ENCODE results near the gene CHST5. TPM values are rescaled to one million over a fixed set of nuclear protein-coding genes. Genes with fewer than 3 reads are reported as not detected.

The CHST5 gene
- total and polyA plus RNA-seq, 2 of the 8 experiments (the other 6 are each of a cell fraction or from before 2014, with no cell fraction given), result 0.13 to 0.23 TPM

- CTCF ChIA-PET (ENCODE audit: partially characterized antibody), result interaction anchor here (1.2 to 1.3 kb wide), 2 partner anchors 10 to 114 kb away, joined by 3 read pairs; partner anchors contain the start of gene TMEM170A
Measured at GRCh38 chr16:75578725-75579124, 42.8 kb upstream of the CHST5 start.

More at GRCh38 chr16:75578725-75579124, 42.8 kb upstream of the CHST5 start:
- TF ChIP-seq GABPA (IDR thresholded peaks at IDR 0.05; ENCODE audit: borderline replicate concordance, insufficient read depth, low read length), result no peak
- TF ChIP-seq SIN3A (conservative IDR thresholded peaks at IDR 0.05 in 1 of 2, IDR thresholded peaks at IDR 0.05 in 1 of 2; ENCODE audit: low read depth in 1 of 2, low read length in 2 of 2), result no peak
- TF ChIP-seq JUN (IDR thresholded peaks at IDR 0.05; ENCODE audit: low read depth, low read length), result no peak
- no peak for TF ChIP-seq TAF7 (optimal IDR thresholded peaks at IDR 0.05; ENCODE audit: borderline replicate concordance, low read depth, low read length)
- no peak for TF ChIP-seq POU5F1 (IDR thresholded peaks at IDR 0.05; ENCODE audit: low read depth, low read length)
- no peak for TF ChIP-seq SAP30 (IDR thresholded peaks at IDR 0.05; ENCODE audit: insufficient read depth, insufficient replicate concordance, low read length)
- no peaks in the 10 kb centered on the region for H3K79me2 ChIP-seq (ENCODE audit: control insufficient read depth in 1 of 2, insufficient read depth in 2 of 2, low read length in 2 of 2)
- H4K91ac ChIP-seq (replicated peaks; ENCODE audit: insufficient read length, low read length), result no peak overlapping the region
- H3K9ac ChIP-seq (replicated peaks in 1 of 4; ENCODE audit: extremely low read depth in 1 of 4, low read depth in 3 of 4, low read length in 3 of 4), result no peak overlapping the region
- no peaks in the 10 kb centered on the region for H3K23me2 ChIP-seq (ENCODE audit: low read depth, low read length)
- H2AK5ac ChIP-seq (ENCODE audit: low read depth, low read length), result no peak overlapping the region
- DNase-seq (ENCODE audit: low read depth in 1 of 2, low spot score in 2 of 2) (no peak), FAIRE-seq (no peak)
- POLR2A ChIA-PET (ENCODE audit: partially characterized antibody), result interaction anchor here (1.4 kb wide), 2 partner anchors 13 to 15 kb away, joined by 3 to 4 read pairs; no protein-coding TSS in a partner anchor
- no peak overlapping the region for H3K14ac ChIP-seq (ENCODE audit: insufficient read length)
- H3K4ac ChIP-seq (replicated peaks; ENCODE audit: insufficient read length, low read depth, low read length), result no peak overlapping the region
- peaks cover 3% of the 10 kb centered on the region; the same call in 1 of the 2 replicates for H3K79me1 ChIP-seq (ENCODE audit: low read depth, low read length)
- H4K20me1 ChIP-seq (replicated peaks in 1 of 2; ENCODE audit: control insufficient read depth in 1 of 2, insufficient read depth in 2 of 2, low read length in 2 of 2), result peaks cover 0 to 3% of the 10 kb centered on the region in 2 experiments
- no peak overlapping the region for H4K8ac ChIP-seq (ENCODE audit: extremely low read depth, insufficient read depth, low read length)
- H2BK12ac ChIP-seq (ENCODE audit: low read depth, low read length), result no peak overlapping the region
- H2BK15ac ChIP-seq (ENCODE audit: low read length), result no peak overlapping the region
- H2BK120ac ChIP-seq (replicated peaks; ENCODE audit: low read depth, low read length), result no peak overlapping the region
- no peaks in the 10 kb centered on the region for H3K9me3 ChIP-seq (ENCODE audit: insufficient read depth in 2 of 2, low read depth in 1 of 2, low read length in 1 of 2)
- H3K27me3 ChIP-seq (replicated peaks in 1 of 4; ENCODE audit: control insufficient read depth in 3 of 4, extremely low read depth in 1 of 4, insufficient read depth in 3 of 4, low read length in 3 of 4), result no peaks in the 10 kb centered on the region
- no peak overlapping the region for H4K5ac ChIP-seq (ENCODE audit: insufficient read length, low read depth, low read length)
- H3K23ac ChIP-seq (ENCODE audit: insufficient read length), result no peak overlapping the region
- H2BK5ac ChIP-seq (ENCODE audit: low read depth, low read length), result no peak overlapping the region
- H3K36me3 ChIP-seq (ENCODE audit: control insufficient read depth in 2 of 4, insufficient read depth in 4 of 4, low read length in 3 of 4), result peaks cover 2 to 33% (median 20%) of the 10 kb centered on the region in 4 experiments; a peak in 6 of 8 replicates
- H3K4me3 ChIP-seq (ENCODE audit: extremely low read depth in 1 of 4, insufficient read depth in 2 of 4, low read depth in 3 of 4, low read length in 4 of 4), result no peak overlapping the region
- H3K27ac ChIP-seq (ENCODE audit: low read depth, low read length), result no peak overlapping the region
- H3K18ac ChIP-seq (ENCODE audit: extremely low read depth, low read length), result no peak overlapping the region
- no peak overlapping the region for H3K4me2 ChIP-seq (ENCODE audit: insufficient read depth in 1 of 2, low read depth in 2 of 2, low read length in 2 of 2)
- H3K4me1 ChIP-seq (replicated peaks in 1 of 4; ENCODE audit: control insufficient read depth in 3 of 4, insufficient read depth in 4 of 4, low read length in 3 of 4), result peaks cover 0 to 12% (median 2%) of the 10 kb centered on the region in 4 experiments; a peak in 3 of 7 replicates
- no peak overlapping the region for H3K56ac ChIP-seq (replicated peaks; ENCODE audit: insufficient read length, low read depth, low read length)
- 91% methylated on average over 2 of the region's 2 CpGs; no CpG with 5 or more reads in 1 of the 2 experiments for WGBS, 2 experiments (ENCODE audit: extremely low coverage in 1 of 2, insufficient coverage in 1 of 2, insufficient read length in 1 of 2, insufficient replicate concordance in 2 of 2, low coverage in 1 of 2, low lambda C conversion rate in 2 of 2, missing lambda C conversion rate in 1 of 2)
- no peak overlapping the region for H2BK20ac ChIP-seq (ENCODE audit: low read length)
- H2AFZ ChIP-seq (ENCODE audit: low read length), result no peak overlapping the region

Measured in H1 (cell line).